HG03196 (cell line): ENCODE measurements around the gene SRA1.

Experiments
- ATAC-seq: cut with Tn5 transposase; IDR thresholded peaks from one replicate; pipeline ENCODE4 v1.9.1; 2021; ENCODE audit not compliant: unreplicated experiment

SRA1 gene

GRCh38 chr5:140551872-140552271 is 5.4 kb downstream of the SRA1 start:
- ATAC-seq: no peak

GRCh38 chr5:140550147-140551079 is 6.9 kb downstream of the SRA1 start:
- ATAC-seq: no peak

GRCh38 chr5:140549237-140550144 is 7.8 kb downstream of the SRA1 start:
- no peak for ATAC-seq

GRCh38 chr5:140548791-140549190 is 8.5 kb downstream of the SRA1 start:
- ATAC-seq: no peak

GRCh38 chr5:140548300-140548688 is 9.0 kb downstream of the SRA1 start:
- no peak for ATAC-seq

- peak; percentile 97 for ATAC-seq
Observed at GRCh38 chr5:140547508-140548299, 9.6 kb downstream of the SRA1 start, which contains the start of gene EIF4EBP3. Gene EIF4EBP3 (plus strand): TSS chr5:140547662. CDS start chr5:140547738, 76 bp downstream.

- ATAC-seq: no peak
Observed at GRCh38 chr5:140546851-140547507, 10.3 kb downstream of the SRA1 start.

GRCh38 chr5:140545606-140546005 is 11.7 kb downstream of the SRA1 start:
- ATAC-seq: no peak

- no peak for ATAC-seq
Observed at GRCh38 chr5:140544986-140545385, 12.3 kb downstream of the SRA1 start.

GRCh38 chr5:140542972-140543371 is 14.3 kb downstream of the SRA1 start:
- no peak for ATAC-seq

GRCh38 chr5:140540227-140540626 is 17.0 kb downstream of the SRA1 start:
- no peak for ATAC-seq

- no peak for ATAC-seq
Observed at GRCh38 chr5:140524003-140524402, 33.3 kb downstream of the SRA1 start.

- no peak for ATAC-seq
Observed at GRCh38 chr5:140513124-140513523, 44.1 kb downstream of the SRA1 start.

GRCh38 chr5:140509898-140510297 is 47.4 kb downstream of the SRA1 start:
- ATAC-seq: no peak

- no peak for ATAC-seq
Observed at GRCh38 chr5:140502834-140503233, 54.4 kb downstream of the SRA1 start.
